ENCODE data around the gene LPP.

- TF ChIP-seq CTCF (conservative IDR thresholded peaks at IDR 0.05; ENCODE audit: low read depth, low read length), result no peak
- no peak for TF ChIP-seq POLR2A (IDR thresholded peaks at IDR 0.05; ENCODE audit: low read depth, low read length)
- no peak for TF ChIP-seq USF2 (IDR thresholded peaks at IDR 0.05; ENCODE audit: low read depth, low read length)
- TF ChIP-seq NFE2L2 (IDR thresholded peaks at IDR 0.05; ENCODE audit: low read depth, low read length), result no peak
Observed at GRCh38 chr3:188254520-188255070, 100.6 kb downstream of the LPP start.
